Measurements from ENCODE around the gene TPST2. TPM values are rescaled to one million over a fixed set of nuclear protein-coding genes. Genes with fewer than 3 reads are reported as not detected.

TPST2 gene
- total RNA-seq, 1 experiment from 2014 or later: 7.0 TPM

DNA sequence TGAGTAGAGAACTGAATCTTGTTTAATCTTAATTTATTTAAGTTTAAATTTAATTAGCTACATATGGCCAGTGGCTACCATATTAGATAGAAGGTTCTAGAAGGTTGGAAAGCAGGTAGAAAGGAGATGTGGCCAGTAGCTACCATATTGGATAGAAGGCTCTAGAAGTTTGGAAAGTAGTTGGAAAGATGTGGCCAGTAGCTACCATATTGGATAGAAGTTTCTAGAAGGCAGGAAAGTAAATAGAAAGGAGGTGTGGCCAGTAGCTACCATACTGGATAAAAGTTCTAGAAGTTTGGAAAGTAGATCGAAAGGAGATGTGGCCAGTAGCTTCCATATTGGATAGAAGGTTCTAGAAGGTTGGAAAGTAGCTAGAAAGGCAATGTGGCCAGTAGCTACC, 34.1 kb upstream of the TPST2 start:
- H3K36me3 Mint-ChIP-seq (ENCODE audit: insufficient read depth, unreplicated experiment): no peaks in the 10 kb centered on the region
- H3K4me1 Mint-ChIP-seq (ENCODE audit: insufficient read depth, unreplicated experiment): peaks cover 7% of the 10 kb centered on the region
- no peak for DNase-seq (ENCODE audit: unreplicated experiment)
- intact Hi-C loops (cut with micrococcal nuclease): no loop called here
- no TSS peak for BruUV-seq (replicated peaks)
- no peak overlapping the region for H3K27ac Mint-ChIP-seq (ENCODE audit: low read depth, unreplicated experiment)
- no peak overlapping the region for H3K4me3 Mint-ChIP-seq (ENCODE audit: unreplicated experiment)
- H3K9me3 Mint-ChIP-seq (ENCODE audit: unreplicated experiment): no peaks in the 10 kb centered on the region
- CTCF ChIA-PET: interaction anchor here (0.5 to 0.6 kb wide), 2 partner anchors 51 to 222 kb away, joined by 3 read pairs; no protein-coding TSS in a partner anchor
- no peaks in the 10 kb centered on the region for H3K27me3 Mint-ChIP-seq (ENCODE audit: insufficient read depth, unreplicated experiment)
- POLR2A ChIA-PET: no interaction called here
- TF ChIP-seq, protein P1, sequence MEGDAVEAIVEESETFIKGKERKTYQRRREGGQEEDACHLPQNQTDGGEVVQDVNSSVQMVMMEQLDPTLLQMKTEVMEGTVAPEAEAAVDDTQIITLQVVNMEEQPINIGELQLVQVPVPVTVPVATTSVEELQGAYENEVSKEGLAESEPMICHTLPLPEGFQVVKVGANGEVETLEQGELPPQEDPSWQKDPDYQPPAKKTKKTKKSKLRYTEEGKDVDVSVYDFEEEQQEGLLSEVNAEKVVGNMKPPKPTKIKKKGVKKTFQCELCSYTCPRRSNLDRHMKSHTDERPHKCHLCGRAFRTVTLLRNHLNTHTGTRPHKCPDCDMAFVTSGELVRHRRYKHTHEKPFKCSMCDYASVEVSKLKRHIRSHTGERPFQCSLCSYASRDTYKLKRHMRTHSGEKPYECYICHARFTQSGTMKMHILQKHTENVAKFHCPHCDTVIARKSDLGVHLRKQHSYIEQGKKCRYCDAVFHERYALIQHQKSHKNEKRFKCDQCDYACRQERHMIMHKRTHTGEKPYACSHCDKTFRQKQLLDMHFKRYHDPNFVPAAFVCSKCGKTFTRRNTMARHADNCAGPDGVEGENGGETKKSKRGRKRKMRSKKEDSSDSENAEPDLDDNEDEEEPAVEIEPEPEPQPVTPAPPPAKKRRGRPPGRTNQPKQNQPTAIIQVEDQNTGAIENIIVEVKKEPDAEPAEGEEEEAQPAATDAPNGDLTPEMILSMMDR (IDR thresholded peaks at IDR 0.05; ENCODE audit: unreplicated experiment): no peak

DNA sequence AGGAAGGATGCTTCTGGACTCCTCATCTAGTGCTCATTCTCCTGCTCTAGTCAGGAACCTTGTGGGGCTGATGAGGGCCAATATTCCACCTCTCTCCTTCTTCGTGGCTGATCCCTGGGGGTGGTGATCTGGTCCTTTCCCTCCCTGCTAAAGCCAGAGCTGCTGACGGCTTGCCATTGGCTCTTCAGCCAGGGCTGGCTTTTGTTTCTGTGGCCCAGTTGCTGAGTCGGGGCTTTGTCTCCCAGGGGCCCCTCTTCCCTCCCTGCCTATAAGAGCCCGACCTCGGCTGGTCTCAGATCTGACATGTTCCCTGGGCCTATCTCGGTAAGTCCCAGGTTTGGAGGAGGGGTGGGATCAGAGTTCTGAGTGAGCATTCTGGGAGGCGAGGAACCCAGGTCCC, 31.7 kb upstream of the TPST2 start, which contains the start of gene CRYBA4:
Gene CRYBA4 (plus strand): TSS at position 301 of the 400 bp plus-strand sequence. CDS start 634 bp downstream, outside the sequence.
- ChIA-PET CTCF (no interaction called here), POLR2A (no interaction called here)
- Mint-ChIP-seq H3K27me3 (ENCODE audit: insufficient read depth, unreplicated experiment) (peaks cover 11% of the 10 kb centered on the region), H3K9me3 (ENCODE audit: unreplicated experiment) (no peaks in the 10 kb centered on the region), H3K4me1 (ENCODE audit: insufficient read depth, unreplicated experiment) (no peaks in the 10 kb centered on the region), H3K36me3 (ENCODE audit: insufficient read depth, unreplicated experiment) (no peaks in the 10 kb centered on the region), H3K4me3 (ENCODE audit: unreplicated experiment) (no peak within 1 kb of the TSS), H3K27ac (ENCODE audit: low read depth, unreplicated experiment) (no peak within 1 kb of the TSS)
- BruUV-seq (replicated peaks): no TSS peak
- TF ChIP-seq, protein P1 (IDR thresholded peaks at IDR 0.05; ENCODE audit: unreplicated experiment): no peak
- no peak for DNase-seq (ENCODE audit: unreplicated experiment)
- intact Hi-C loops (cut with micrococcal nuclease): no loop called here

DNA sequence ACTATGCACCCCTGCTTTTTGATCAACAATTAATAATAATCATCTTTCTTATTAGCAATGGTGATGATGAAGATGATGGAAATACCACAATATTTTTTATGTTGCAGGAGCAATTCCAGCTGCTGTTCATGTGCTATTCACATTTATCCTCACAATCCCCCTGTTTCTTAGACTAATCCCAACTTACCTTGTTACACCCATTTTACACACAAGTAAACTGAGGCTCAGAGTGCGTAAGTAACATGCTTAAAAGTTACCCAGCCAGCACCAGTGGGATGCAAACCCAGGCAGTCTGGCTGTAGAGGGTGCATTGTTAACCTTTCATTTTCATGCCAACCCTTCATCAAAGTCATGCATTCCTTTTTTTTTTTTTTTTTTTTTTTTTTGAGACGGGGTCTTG, 30.3 kb upstream of the TPST2 start:
- H3K4me1 Mint-ChIP-seq (ENCODE audit: insufficient read depth, unreplicated experiment): no peaks in the 10 kb centered on the region
- TF ChIP-seq, protein P1 (IDR thresholded peaks at IDR 0.05; ENCODE audit: unreplicated experiment): no peak
- no peak overlapping the region for H3K4me3 Mint-ChIP-seq (ENCODE audit: unreplicated experiment)
- H3K36me3 Mint-ChIP-seq (ENCODE audit: insufficient read depth, unreplicated experiment): no peaks in the 10 kb centered on the region
- intact Hi-C loops (cut with micrococcal nuclease): no loop called here
- ChIA-PET CTCF (interaction anchor here (1.2 kb wide), 1 partner anchor 259 kb away, joined by 3 read pairs; no protein-coding TSS in a partner anchor), POLR2A (no interaction called here)
- H3K27me3 Mint-ChIP-seq (ENCODE audit: insufficient read depth, unreplicated experiment): peaks cover 11% of the 10 kb centered on the region
- BruUV-seq (replicated peaks): no TSS peak
- no peak overlapping the region for H3K27ac Mint-ChIP-seq (ENCODE audit: low read depth, unreplicated experiment)
- no peaks in the 10 kb centered on the region for H3K9me3 Mint-ChIP-seq (ENCODE audit: unreplicated experiment)
- no peak for DNase-seq (ENCODE audit: unreplicated experiment)

DNA sequence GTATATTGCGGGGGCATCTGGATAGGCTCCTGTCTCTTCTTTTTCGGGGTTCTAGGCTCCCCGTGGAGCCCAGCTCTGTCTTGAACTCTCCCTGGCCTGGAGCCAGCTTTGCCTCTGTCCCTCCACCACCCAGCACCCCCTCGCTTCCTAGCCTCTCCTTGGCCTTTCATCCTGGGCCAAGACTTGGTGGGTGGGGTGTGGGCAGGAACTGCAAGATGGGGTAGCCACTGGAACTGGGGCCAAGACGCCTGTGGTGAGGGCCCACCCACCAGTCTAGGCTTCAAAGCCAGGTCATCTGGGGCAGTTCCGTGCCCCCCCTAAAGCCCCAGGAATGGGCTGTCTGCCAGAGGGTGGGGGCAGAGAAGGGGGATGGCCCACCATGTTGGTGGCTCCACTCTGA, 29.6 kb upstream of the TPST2 start:
- BruUV-seq (replicated peaks): no TSS peak
- no peak for DNase-seq (ENCODE audit: unreplicated experiment)
- no peak overlapping the region for H3K4me3 Mint-ChIP-seq (ENCODE audit: unreplicated experiment)
- peaks cover 13% of the 10 kb centered on the region for H3K27me3 Mint-ChIP-seq (ENCODE audit: insufficient read depth, unreplicated experiment)
- no peak overlapping the region for H3K27ac Mint-ChIP-seq (ENCODE audit: low read depth, unreplicated experiment)
- H3K36me3 Mint-ChIP-seq (ENCODE audit: insufficient read depth, unreplicated experiment): no peaks in the 10 kb centered on the region
- no peaks in the 10 kb centered on the region for H3K4me1 Mint-ChIP-seq (ENCODE audit: insufficient read depth, unreplicated experiment)
- intact Hi-C loops (cut with micrococcal nuclease): no loop called here
- H3K9me3 Mint-ChIP-seq (ENCODE audit: unreplicated experiment): no peaks in the 10 kb centered on the region
- ChIA-PET CTCF (no interaction called here), POLR2A (no interaction called here)
- TF ChIP-seq, protein P1 (IDR thresholded peaks at IDR 0.05; ENCODE audit: unreplicated experiment): no peak
